GM19438 (cell line): ENCODE results near the gene CGN.
"Not testable (repeated sequence)": the region's sequence is repeated elsewhere in the genome, so short reads cannot be mapped to it uniquely, and the experiment has no call there.

Experiments used
- ATAC-seq: cut with Tn5 transposase; IDR thresholded peaks from one replicate; pipeline ENCODE4 v1.9.1; 2021; ENCODE audit warnings: low read depth; ENCODE audit not compliant: unreplicated experiment

CGN gene

GRCh38 chr1:151522427-151522826, 11.2 kb downstream of the CGN start:
- ATAC-seq = not testable (repeated sequence)

GRCh38 chr1:151523326-151523725, 12.1 kb downstream of the CGN start:
- no peak for ATAC-seq

GRCh38 chr1:151524736-151525135, 13.5 kb downstream of the CGN start:
- no peak for ATAC-seq

- ATAC-seq = no peak
These were observed 15.7 kb downstream of the CGN start for GRCh38 chr1:151526735-151527525.

GRCh38 chr1:151529211-151529702, 18.1 kb downstream of the CGN start:
- no peak for ATAC-seq

- no peak for ATAC-seq
These were observed 18.6 kb downstream of the CGN start for GRCh38 chr1:151529781-151530180.

GRCh38 chr1:151530461-151530860, 19.3 kb downstream of the CGN start:
- no peak for ATAC-seq

GRCh38 chr1:151533870-151534269, 22.7 kb downstream of the CGN start:
- no peak for ATAC-seq

GRCh38 chr1:151534662-151535278, 23.6 kb downstream of the CGN start:
- no peak for ATAC-seq

GRCh38 chr1:151535326-151536271, 24.4 kb downstream of the CGN start:
- ATAC-seq = no peak

GRCh38 chr1:151536499-151536898, 25.3 kb downstream of the CGN start:
- ATAC-seq = no peak

- ATAC-seq = no peak
These were observed 25.9 kb downstream of the CGN start for GRCh38 chr1:151537112-151537511.

GRCh38 chr1:151539321-151540020, 28.3 kb downstream of the CGN start:
- no peak for ATAC-seq

GRCh38 chr1:151540021-151540981, 29.1 kb downstream of the CGN start, which contains the start of gene TUFT1:
Gene TUFT1 (plus strand): TSS chr1:151540309. CDS start chr1:151540367, 58 bp downstream.
- peak; percentile 96 for ATAC-seq

- ATAC-seq = no peak
These were observed 29.8 kb downstream of the CGN start for GRCh38 chr1:151540982-151541377.

- no peak for ATAC-seq
These were observed 30.6 kb downstream of the CGN start for GRCh38 chr1:151541752-151542151.

GRCh38 chr1:151542710-151543129, 31.5 kb downstream of the CGN start:
- ATAC-seq = no peak

GRCh38 chr1:151545542-151545941, 34.4 kb downstream of the CGN start:
- no peak for ATAC-seq
